Measurements from ENCODE around the gene MEST. TPM values are rescaled to one million over a fixed set of nuclear protein-coding genes. Genes with fewer than 3 reads are reported as not detected.

MEST gene
- total RNA-seq, 1 experiment from 2014 or later: 112 TPM

DNA sequence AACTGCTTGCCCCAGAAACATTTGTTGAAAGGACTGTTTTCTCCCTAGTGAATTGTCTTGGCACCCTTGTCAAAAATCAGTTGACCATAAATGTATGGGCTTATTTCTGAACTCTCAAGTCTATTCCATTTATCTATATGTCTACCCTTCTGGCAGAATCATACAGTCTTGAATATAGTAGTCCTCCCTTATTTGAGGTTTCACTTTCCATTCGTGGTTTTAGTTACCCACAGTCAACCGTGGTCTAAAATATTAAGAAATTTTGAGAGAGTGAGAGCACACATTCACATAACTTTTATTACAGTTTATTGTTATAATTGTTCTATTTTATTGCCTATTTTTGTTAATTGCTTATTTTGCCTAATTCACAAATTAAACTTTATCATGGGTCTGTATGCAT, 33.6 kb upstream of the MEST start:
- Histone ChIP-seq H3K18ac (ENCODE audit: insufficient read length, low read depth, low read length) (no peak overlapping the region), H2BK120ac (ENCODE audit: low read depth, low read length, poor library complexity, severe bottlenecking) (no peak overlapping the region), H3K56ac (ENCODE audit: insufficient read length, low read depth, low read length) (no peak overlapping the region), H3K4me1 (ENCODE audit: insufficient read depth, low read length) (no peaks in the 10 kb centered on the region), H2BK5ac (ENCODE audit: insufficient read length, low read length) (no peak overlapping the region), H2BK15ac (ENCODE audit: low read depth, low read length) (no peak overlapping the region), H4K20me1 (ENCODE audit: control insufficient read depth, insufficient read depth, insufficient read length) (no peaks in the 10 kb centered on the region), H2BK12ac (ENCODE audit: insufficient read length, low read depth, low read length) (no peak overlapping the region), H3K14ac (ENCODE audit: insufficient read depth, low read length) (no peak overlapping the region), H4K5ac (ENCODE audit: insufficient read length, low read depth, low read length) (no peak overlapping the region), H2AK5ac (ENCODE audit: insufficient read length, low read length) (no peak overlapping the region), H3K79me1 (ENCODE audit: insufficient read depth, low read depth, low read length, poor library complexity, severe bottlenecking) (no peaks in the 10 kb centered on the region), H2BK20ac (ENCODE audit: low read depth, low read length, poor library complexity, severe bottlenecking) (no peak overlapping the region), H3K23ac (ENCODE audit: insufficient read length, low read depth, low read length) (no peak overlapping the region), H4K8ac (replicated peaks; ENCODE audit: insufficient read length, low read depth, low read length) (no peak overlapping the region), H3K23me2 (ENCODE audit: insufficient read length, low read depth, low read length, poor library complexity, severe bottlenecking) (no peaks in the 10 kb centered on the region), H3K9ac (ENCODE audit: extremely low read depth, insufficient read length, low read length) (no peak overlapping the region), H3T11ph (ENCODE audit: low read length) (no peak overlapping the region), H3K27me3 (ENCODE audit: insufficient read depth, low read length) (no peaks in the 10 kb centered on the region), H3K79me2 (ENCODE audit: insufficient read depth, low read length) (no peaks in the 10 kb centered on the region), H3K27ac (ENCODE audit: insufficient read length, low read depth, low read length) (no peak overlapping the region), H2AFZ (ENCODE audit: low read length) (no peak overlapping the region), H3K4me2 (ENCODE audit: insufficient read depth, insufficient read length, low read length) (no peak overlapping the region), H3K4ac (ENCODE audit: low read depth, low read length) (no peak overlapping the region), H4K91ac (ENCODE audit: insufficient read length, low read depth, low read length) (no peak overlapping the region), H3K9me3 (ENCODE audit: control insufficient read depth, low read depth, low read length) (no peaks in the 10 kb centered on the region)
- Mint-ChIP-seq H3K27me3 (ENCODE audit: low read depth) (no peaks in the 10 kb centered on the region; the same call in 1 of the 2 replicates), H3K4me1 (no peaks in the 10 kb centered on the region; a peak in 1 of 4 replicates), H3K27ac (no peak overlapping the region), H3K4me3 (no peak overlapping the region), H3K9me3 (peaks cover 12 to 16% of the 10 kb centered on the region in 2 experiments), H3K36me3 (ENCODE audit: insufficient read depth in 1 of 3, low read depth in 3 of 3) (peaks cover 1 to 15% (median 4%) of the 10 kb centered on the region in 3 experiments; a peak in 6 of 7 replicates)
- no peak for DNase-seq
- TF ChIP-seq, protein P1, sequence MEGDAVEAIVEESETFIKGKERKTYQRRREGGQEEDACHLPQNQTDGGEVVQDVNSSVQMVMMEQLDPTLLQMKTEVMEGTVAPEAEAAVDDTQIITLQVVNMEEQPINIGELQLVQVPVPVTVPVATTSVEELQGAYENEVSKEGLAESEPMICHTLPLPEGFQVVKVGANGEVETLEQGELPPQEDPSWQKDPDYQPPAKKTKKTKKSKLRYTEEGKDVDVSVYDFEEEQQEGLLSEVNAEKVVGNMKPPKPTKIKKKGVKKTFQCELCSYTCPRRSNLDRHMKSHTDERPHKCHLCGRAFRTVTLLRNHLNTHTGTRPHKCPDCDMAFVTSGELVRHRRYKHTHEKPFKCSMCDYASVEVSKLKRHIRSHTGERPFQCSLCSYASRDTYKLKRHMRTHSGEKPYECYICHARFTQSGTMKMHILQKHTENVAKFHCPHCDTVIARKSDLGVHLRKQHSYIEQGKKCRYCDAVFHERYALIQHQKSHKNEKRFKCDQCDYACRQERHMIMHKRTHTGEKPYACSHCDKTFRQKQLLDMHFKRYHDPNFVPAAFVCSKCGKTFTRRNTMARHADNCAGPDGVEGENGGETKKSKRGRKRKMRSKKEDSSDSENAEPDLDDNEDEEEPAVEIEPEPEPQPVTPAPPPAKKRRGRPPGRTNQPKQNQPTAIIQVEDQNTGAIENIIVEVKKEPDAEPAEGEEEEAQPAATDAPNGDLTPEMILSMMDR (conservative IDR thresholded peaks at IDR 0.05): no peak
- WGBS (ENCODE audit: extremely low coverage, insufficient read length, low lambda C conversion rate): no CpG with 5 or more reads among the region's 2 CpGs
